Keratinocyte (primary cell): Measurements from ENCODE around the gene TELO2.

ENCODE experiments used
- EZH2 ChIP-seq: IDR thresholded peaks from one replicate; pipeline ENCODE4 v1.6.1; 2012; ENCODE audit warnings: inconsistent platforms, mild to moderate bottlenecking, low read length, moderate library complexity
- TF ChIP-seq, protein P1 (sequence below), 3 experiments: IDR thresholded peaks in 1 of 3; conservative IDR thresholded peaks in 1 of 3; optimal IDR thresholded peaks in 1 of 3; 2 replicates in 2 of 3; 3 replicates in 1 of 3; pipeline versions ENCODE3 to v1.5.1; 2011; ENCODE audit warnings: low read length in 3 of 3, mild to moderate bottlenecking in 3 of 3, moderate library complexity in 2 of 3, control low read depth in 1 of 3, inconsistent platforms in 1 of 3; ENCODE audit not compliant: insufficient read depth in 2 of 3; ENCODE audit errors: extremely low read depth in 1 of 3

DNA sequence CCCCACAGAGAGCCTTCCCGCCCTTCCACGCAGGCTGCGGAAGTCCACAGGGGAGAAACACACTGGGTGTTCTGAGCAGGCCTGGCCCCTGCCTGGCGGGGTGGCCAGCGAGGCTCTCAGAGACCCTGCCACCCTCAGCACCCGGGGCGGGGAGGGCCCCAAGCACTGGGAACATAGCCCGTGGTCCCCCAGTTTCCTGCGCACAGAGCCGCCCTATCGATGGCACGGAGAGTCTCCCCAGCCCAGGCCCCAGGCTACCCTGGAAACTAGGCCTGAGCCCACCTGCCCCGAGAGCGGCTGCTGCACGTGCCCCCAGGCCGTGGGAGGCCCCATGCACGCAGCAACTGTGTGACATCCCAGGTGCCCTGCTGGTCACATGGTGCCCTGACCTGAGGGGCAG lies 38.6 kb upstream of the TELO2 start:
- TF ChIP-seq, protein P1, sequence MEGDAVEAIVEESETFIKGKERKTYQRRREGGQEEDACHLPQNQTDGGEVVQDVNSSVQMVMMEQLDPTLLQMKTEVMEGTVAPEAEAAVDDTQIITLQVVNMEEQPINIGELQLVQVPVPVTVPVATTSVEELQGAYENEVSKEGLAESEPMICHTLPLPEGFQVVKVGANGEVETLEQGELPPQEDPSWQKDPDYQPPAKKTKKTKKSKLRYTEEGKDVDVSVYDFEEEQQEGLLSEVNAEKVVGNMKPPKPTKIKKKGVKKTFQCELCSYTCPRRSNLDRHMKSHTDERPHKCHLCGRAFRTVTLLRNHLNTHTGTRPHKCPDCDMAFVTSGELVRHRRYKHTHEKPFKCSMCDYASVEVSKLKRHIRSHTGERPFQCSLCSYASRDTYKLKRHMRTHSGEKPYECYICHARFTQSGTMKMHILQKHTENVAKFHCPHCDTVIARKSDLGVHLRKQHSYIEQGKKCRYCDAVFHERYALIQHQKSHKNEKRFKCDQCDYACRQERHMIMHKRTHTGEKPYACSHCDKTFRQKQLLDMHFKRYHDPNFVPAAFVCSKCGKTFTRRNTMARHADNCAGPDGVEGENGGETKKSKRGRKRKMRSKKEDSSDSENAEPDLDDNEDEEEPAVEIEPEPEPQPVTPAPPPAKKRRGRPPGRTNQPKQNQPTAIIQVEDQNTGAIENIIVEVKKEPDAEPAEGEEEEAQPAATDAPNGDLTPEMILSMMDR (optimal IDR thresholded peaks at IDR 0.05 in 1 of 3, IDR thresholded peaks at IDR 0.05 in 1 of 3, conservative IDR thresholded peaks at IDR 0.05 in 1 of 3; ENCODE audit: extremely low read depth in 1 of 3, insufficient read depth in 2 of 3, low read length in 3 of 3), result no peak
- no peak for TF ChIP-seq EZH2
